MG63 (cell line): ENCODE measurements around the gene DOCK2. TPM values are rescaled to one million over a fixed set of nuclear protein-coding genes. Genes with fewer than 3 reads are reported as not detected.
A peak's percentile ranks its signal among the peaks of the same experiment; 100 is the strongest.

Source experiments
- DNase-seq: peaks from one replicate; pipeline ENCODE4 v3.0.0-alpha.2; 2020
- H3K27me3 ChIP-seq: fragments of 250-450 bp; sonication (Bioruptor Pico); 2 replicates; pipeline ENCODE4 v1.5.1; 2020; ENCODE audit warnings: mild to moderate bottlenecking, moderate library complexity
- H3K36me3 ChIP-seq: fragments of 250-450 bp; sonication (Bioruptor Pico); 2 replicates; pipeline ENCODE4 v1.5.1; 2020; ENCODE audit warnings: mild to moderate bottlenecking, moderate library complexity
- H3K4me3 ChIP-seq: fragments of 250-450 bp; sonication (Bioruptor Pico); 2 replicates; pipeline ENCODE4 v1.5.1; 2020; ENCODE audit warnings: mild to moderate bottlenecking, moderate library complexity
- H3K9me3 ChIP-seq: fragments of 250-450 bp; sonication (Bioruptor Pico); 2 replicates; pipeline ENCODE4 v1.5.1; 2020; ENCODE audit warnings: mild to moderate bottlenecking, moderate library complexity
- total RNA-seq: library from RNA; depleted of rRNA; stranded (reverse); fragments of >200 nt; shearing (Covaris generic); gene quantifications from 2 replicates; pipeline ENCODE4 v1.2.3, GENCODE V29; 2014; ENCODE audit warnings: low replicate concordance

Gene DOCK2
- total RNA-seq, 1 experiment from 2014 or later, result 12.6 TPM

DNA sequence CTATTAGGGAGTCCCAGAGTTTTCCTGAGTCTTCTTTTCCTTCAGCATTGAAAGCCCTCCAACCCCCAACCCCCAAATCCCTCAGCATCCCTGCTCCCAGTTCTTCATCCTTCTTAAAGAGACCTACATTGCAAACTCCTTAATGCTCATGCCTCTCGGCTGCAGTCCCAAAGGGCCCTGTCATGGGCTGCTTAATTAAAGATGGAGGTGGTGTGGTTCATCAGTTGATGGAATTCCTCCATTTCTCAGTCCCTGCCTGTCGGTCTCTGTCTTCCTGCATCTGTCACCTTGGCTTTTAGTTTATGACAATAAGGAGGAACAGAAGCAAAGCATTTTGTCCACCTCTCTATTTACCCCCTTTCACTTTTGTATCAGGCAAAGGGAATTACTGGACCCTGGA, 470.6 kb downstream of the DOCK2 start:
- Histone ChIP-seq H3K4me3 (no peak overlapping the region), H3K27me3 (no peaks in the 10 kb centered on the region), H3K36me3 (no peaks in the 10 kb centered on the region), H3K9me3 (no peaks in the 10 kb centered on the region)
- no peak for DNase-seq

DNA sequence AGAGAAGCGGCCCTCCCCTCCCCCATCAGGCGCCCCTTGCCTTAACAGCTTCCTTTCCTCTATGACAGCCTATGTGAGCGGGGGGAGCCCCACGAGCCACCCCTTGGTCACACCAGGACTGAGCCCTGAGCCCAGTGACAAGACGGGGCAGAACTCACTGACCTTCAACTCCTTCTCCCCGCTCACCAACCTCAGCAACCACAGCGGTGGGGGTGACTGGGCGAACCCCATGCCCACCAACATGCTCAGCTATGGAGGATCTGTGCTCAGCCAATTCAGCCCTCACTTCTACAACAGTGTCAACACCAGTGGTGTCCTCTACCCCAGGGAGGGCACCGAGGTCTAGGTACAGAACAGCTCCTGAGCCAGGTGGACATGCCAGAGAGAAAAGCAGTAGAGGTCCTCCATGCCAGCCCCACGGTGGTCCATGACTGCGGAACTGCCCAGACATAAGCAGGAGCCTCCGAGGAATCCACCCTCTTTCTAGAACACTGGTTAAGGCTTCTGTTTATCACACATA, 471.3 kb downstream of the DOCK2 start:
- Histone ChIP-seq H3K36me3 (no peaks in the 10 kb centered on the region), H3K4me3 (no peak overlapping the region), H3K27me3 (no peaks in the 10 kb centered on the region), H3K9me3 (no peaks in the 10 kb centered on the region)
- no peak for DNase-seq

DNA sequence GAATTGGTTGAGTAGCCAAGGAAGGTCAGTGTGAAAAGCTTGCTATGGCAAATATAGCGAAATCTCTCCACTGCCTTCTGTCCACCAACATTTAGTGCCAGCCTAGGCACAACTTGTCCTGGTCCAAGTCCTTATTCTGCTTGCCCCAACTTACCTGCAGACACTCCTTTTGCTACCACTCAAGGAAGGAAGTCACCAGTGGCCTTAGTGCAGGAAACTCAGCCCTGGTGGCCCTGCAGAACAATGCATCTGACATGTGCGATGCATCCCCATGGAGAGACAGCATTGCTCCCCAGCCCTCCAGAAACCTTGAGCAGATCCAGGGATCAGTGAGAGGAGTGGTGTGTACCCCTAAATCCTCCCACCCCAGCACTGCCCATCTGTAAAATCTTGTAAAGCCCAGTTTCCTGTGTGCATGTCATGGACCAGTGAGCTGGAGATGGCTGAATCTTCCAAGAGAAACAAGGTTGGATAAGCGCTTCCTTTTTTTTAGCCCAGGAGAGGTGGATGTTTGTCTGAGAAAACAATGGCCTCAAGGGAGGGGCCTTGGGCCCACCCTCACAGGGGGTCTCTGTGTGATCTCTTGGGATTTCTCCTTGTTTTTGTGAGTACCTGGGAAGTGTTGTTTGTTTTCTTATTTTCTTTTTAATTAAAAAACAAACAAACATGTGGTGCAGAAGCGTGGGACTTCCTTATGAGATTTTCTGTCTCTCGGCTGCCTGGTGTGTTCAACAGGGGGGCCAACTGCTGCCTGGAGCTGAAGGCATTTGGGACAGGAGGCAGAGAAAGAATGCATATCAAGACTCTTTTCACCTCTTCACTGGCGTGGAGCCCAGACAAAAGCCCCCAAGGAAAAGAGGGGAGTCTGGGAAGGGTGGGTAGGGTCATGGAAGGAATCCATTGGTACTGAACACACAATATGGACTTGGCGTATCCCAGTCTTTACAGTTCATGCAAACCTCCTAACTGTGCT, 472.3 kb downstream of the DOCK2 start:
- no peak for DNase-seq
- no peaks in the 10 kb centered on the region for H3K36me3 ChIP-seq
- no peaks in the 10 kb centered on the region for H3K27me3 ChIP-seq
- H3K4me3 ChIP-seq, result no peak overlapping the region
- H3K9me3 ChIP-seq, result no peaks in the 10 kb centered on the region

DNA sequence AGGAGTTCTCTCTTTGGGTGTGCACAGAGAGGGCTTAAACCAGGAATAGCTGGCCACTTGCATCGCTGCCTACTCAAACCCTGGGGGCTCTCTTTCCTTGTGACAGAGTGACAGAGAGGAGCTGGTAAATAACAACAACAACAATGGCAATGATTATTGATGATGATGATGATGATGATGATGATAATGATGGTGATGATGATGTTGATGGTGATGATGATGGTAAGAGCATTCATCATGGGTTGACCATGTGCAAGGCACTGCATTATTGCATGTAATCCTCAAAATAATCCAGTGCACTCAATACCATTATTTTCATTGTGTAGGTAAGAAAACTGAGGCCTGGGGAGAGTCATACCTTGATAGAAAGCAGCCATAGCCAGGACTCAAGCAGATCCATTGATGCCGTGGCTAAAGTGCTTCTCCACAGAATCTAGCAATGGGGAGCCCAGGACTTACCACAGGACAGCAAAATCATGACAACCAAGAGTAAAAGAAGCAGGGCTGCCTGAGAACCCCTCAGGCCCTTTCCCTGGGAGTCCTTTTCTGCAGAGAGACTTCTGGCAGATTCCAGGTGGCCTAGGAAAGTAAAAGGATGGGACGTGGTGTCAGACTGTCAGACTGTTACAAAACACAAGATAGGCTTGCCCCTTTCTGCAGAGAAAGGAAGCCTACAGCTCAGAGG, 473.5 kb downstream of the DOCK2 start:
- H3K27me3 ChIP-seq, result no peaks in the 10 kb centered on the region
- no peaks in the 10 kb centered on the region for H3K36me3 ChIP-seq
- no peaks in the 10 kb centered on the region for H3K9me3 ChIP-seq
- H3K4me3 ChIP-seq, result no peak overlapping the region
- no peak for DNase-seq

DNA sequence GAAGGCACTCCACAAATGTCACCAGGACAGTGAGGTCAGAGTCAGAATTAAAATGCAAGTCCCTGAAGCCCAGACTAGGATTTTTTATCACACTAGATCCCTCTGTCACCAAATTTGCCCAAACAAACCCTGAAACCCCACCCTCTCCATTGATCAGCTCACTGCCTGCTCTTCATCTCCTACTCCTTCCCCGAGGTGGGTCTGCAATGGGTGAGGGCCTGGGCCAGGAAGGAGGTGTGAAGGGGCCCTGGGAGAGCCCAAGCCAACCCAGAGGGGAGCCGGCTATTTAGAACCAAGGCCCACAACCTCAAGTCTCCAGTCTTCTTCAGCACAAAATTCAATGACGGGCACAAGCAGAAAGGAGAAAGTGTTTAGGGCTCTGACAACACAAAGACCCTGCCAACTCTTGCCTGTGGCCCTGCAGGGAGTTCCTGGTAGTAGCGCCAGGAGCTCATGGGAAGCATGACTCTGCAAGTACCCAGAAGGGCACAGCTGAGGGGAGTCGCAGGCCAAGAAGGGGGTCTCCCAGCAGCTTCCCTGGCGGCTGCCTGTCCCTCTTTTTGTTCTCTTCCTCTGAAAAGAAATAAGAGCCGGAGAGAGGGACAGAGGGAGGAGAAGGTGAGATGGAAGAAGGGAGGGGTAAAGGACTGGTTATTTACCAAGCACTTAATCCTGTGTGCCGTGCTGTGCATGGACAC, 474.2 kb downstream of the DOCK2 start:
- Histone ChIP-seq H3K9me3 (no peaks in the 10 kb centered on the region; the same call in 1 of the 2 replicates), H3K27me3 (no peaks in the 10 kb centered on the region), H3K36me3 (no peaks in the 10 kb centered on the region), H3K4me3 (no peak overlapping the region)
- peak; percentile 26 for DNase-seq

DNA sequence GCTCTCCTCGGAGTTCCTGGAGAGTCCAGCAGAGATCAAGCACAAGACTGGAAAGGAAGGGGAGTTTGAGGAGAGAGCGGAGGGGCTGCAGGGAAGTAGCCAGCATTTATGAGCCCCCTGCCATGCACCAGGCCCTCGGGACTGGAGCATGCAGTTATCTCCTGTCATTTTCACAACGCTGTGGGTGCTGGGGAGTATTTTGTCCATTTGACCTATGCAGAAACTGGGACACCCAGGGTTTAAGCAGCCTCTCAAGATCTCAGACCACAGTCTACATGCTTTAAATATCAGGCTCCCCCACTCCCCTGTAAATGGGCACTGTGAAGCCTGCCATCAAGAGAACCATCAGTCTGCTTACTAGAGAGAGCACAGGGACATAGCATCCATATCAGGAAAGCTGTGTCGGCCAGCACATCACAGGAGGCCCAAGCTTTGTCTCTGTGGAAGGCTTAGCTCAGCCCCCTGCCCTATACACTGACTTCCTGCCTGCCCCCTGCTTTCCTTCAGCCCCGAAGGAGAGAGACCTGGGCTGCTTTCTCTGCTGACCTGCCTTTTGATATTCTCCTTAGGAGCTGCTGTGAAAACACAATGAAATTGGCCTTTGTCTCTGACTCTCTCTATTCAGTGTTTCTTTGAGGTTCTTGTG, 475.9 kb downstream of the DOCK2 start:
- no peak for DNase-seq
- Histone ChIP-seq H3K4me3 (no peak overlapping the region), H3K9me3 (no peaks in the 10 kb centered on the region; the same call in 1 of the 2 replicates)

DNA sequence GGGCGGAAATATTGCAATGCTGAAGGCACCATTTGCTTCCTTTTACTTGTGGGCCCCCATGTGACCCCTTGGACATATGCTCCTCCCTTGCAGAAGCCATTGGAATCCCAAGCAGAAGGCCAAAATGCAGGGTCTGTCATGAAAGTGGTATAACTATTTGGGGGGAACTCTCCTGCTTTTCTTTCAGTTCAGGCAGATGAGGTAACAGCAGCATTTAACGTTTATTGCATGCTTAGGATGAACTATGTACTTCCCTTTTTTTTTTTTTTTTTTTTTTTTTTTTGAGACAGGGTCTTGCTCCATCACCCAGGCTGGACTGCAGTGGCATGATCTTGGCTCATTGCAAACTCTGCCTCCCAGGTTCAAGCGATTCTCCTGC, 476.4 kb downstream of the DOCK2 start:
- DNase-seq, result no peak

More for the DNA sequence above, 475.9 kb downstream of the DOCK2 start:
- no peaks in the 10 kb centered on the region for H3K27me3 ChIP-seq
- H3K36me3 ChIP-seq, result no peaks in the 10 kb centered on the region

DNA sequence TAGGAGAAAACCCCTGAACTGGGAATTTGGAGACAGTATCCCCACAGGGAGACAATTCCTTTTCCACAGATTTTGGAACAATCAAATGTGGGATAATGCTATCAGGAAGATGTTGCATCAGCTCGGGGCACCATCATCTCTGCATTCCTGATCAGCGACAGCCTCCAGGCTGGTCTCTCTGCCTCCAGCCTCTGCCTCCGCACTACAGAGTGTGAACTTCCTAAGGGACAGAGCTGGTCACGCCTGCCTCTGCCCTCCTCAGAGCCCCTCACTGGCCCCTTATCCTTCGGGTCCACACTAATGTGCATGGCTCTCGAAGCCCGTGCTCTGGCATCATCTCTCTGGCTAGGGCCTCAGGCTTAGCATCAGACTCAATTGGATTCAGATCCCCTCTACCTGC, 477.2 kb downstream of the DOCK2 start:
- no peak for DNase-seq
- Histone ChIP-seq H3K27me3 (no peaks in the 10 kb centered on the region), H3K9me3 (no peaks in the 10 kb centered on the region; the same call in 1 of the 2 replicates), H3K36me3 (no peaks in the 10 kb centered on the region), H3K4me3 (no peak overlapping the region)

More for the DNA sequence above, 476.4 kb downstream of the DOCK2 start:
- Histone ChIP-seq H3K27me3 (no peaks in the 10 kb centered on the region), H3K36me3 (no peaks in the 10 kb centered on the region), H3K4me3 (no peak overlapping the region), H3K9me3 (no peaks in the 10 kb centered on the region; the same call in 1 of the 2 replicates)

DNA sequence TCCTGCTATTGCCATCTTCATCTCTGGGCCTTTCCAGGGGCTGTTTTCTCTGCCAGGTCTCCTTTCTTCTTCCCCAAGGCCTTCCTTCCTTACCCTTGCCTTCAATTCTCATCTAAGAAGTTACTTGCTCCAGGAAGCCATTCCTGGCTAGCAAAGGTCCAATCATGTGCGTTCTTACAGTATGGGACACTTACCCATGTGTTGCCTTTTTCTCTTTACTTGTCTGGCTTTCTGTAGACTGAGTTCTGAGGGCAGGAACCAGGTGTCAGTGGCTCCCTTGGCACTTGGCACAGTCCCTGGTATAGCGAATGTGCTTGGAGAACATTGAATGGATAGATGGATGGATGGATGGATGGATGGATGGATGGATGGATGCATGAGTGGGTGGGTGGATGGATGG, 478.9 kb downstream of the DOCK2 start:
- no peaks in the 10 kb centered on the region for H3K36me3 ChIP-seq
- no peaks in the 10 kb centered on the region for H3K27me3 ChIP-seq
- no peak for DNase-seq
- H3K4me3 ChIP-seq, result no peak overlapping the region
- H3K9me3 ChIP-seq, result no peaks in the 10 kb centered on the region; the same call in 1 of the 2 replicates

DNA sequence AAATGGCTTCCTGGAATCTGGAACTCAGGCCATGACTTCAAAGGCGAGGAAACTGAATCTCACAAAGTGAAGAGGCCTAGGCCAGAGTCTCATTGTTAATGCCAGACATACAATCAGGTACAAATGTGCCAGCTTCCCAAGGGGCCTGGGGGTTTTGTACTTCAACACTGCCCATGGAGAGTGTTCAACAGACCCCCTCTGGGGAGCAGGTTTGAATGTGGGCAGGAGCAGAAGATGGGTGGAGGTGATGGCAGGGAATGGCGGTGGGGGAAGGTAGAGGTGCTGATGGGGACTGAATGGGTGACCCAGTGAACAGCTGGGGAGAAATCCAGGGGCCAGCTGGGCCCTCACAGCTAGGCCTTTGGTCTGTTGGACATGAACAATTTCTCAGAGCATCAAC, 480.7 kb downstream of the DOCK2 start:
- no peak for DNase-seq
- no peak overlapping the region for H3K4me3 ChIP-seq
- no peaks in the 10 kb centered on the region for H3K27me3 ChIP-seq
- no peaks in the 10 kb centered on the region; the same call in 1 of the 2 replicates for H3K9me3 ChIP-seq
- no peaks in the 10 kb centered on the region for H3K36me3 ChIP-seq

DNA sequence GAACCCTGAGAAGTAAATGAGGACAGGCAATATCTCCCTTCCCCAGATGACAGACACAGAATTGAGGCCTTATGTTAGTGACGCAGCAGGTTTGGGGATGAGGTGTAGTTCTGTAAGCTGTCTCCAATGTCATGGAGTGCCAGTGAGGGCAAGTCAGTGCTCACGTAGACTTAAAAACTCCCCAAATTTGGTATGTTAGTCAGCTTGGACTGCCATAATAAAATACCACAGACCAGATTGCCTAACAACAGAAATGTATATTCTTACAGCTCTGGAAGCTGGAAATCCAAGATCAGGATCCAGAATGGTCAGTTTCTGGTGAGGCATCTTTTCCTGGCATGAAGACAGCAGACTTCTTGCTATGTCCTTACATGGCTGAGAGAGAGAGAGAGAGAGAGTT, 483.5 kb downstream of the DOCK2 start:
- Histone ChIP-seq H3K4me3 (no peak overlapping the region), H3K27me3 (no peaks in the 10 kb centered on the region), H3K9me3 (peaks cover 5% of the 10 kb centered on the region), H3K36me3 (no peaks in the 10 kb centered on the region)
- DNase-seq, result peak; percentile 87

DNA sequence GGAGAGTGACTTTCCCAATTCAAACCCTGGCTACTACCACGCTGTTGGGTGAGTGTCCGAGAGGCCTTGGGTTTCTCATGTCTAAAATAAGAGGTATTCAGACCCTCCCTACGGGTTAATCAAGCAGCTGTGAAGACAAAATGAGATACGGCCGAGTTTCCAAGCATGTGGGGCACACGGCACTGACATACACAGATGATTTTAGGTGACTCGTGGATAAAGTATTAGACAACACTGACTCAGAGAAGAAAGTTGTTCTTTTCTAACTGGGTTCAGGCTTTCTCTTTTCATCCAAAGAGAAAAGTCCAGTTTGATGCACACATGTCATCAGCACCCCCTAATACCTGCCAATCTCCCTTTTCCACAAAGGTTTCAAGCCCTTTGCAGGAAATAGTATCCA, 484.2 kb downstream of the DOCK2 start:
- no peaks in the 10 kb centered on the region for H3K36me3 ChIP-seq
- no peaks in the 10 kb centered on the region for H3K27me3 ChIP-seq
- H3K4me3 ChIP-seq, result no peak overlapping the region
- peak; percentile 43 for DNase-seq
- H3K9me3 ChIP-seq, result peaks cover 11% of the 10 kb centered on the region

DNA sequence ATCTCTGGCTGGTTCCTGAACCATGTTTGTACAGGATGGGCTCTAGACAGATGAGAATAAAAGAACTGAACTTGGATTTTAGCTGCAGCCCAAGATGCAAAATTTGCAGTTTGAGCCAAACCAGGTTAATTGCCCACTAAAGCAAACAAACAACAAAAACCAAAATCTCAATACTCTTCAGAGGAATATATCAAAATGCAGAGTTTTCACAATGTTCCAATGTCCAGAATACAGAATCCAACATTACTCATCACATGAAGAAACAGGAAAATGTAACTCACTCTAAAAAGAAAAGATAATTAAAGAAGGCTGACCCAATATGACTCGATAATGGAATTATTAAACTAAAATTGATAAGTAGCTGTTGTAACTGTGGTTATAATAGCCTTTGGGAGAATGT, 489.0 kb downstream of the DOCK2 start:
- Histone ChIP-seq H3K9me3 (peaks cover 28% of the 10 kb centered on the region), H3K27me3 (no peaks in the 10 kb centered on the region), H3K36me3 (no peaks in the 10 kb centered on the region), H3K4me3 (no peak overlapping the region)
- DNase-seq, result no peak

DNA sequence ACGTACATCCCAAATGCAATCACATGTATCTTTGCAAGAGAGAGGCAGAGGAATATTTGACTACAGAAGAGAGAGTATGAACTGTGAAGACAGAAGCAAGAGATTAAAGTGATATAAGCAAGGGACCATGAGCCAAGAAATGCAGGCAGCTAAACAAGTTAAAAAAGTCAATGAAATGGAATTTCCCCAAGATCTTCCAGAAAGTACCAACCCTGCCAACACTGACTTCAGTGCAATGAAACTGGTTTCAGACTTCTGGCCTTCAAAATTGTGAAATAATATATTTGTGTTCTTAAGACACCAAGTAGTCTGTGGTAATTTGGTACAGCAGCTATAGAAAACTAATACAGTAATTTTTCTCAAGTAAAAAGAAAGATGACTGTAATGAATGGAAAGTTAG, 489.6 kb downstream of the DOCK2 start:
- DNase-seq, result no peak
- Histone ChIP-seq H3K4me3 (no peak overlapping the region), H3K27me3 (no peaks in the 10 kb centered on the region), H3K9me3 (peaks cover 28% of the 10 kb centered on the region), H3K36me3 (no peaks in the 10 kb centered on the region)

DNA sequence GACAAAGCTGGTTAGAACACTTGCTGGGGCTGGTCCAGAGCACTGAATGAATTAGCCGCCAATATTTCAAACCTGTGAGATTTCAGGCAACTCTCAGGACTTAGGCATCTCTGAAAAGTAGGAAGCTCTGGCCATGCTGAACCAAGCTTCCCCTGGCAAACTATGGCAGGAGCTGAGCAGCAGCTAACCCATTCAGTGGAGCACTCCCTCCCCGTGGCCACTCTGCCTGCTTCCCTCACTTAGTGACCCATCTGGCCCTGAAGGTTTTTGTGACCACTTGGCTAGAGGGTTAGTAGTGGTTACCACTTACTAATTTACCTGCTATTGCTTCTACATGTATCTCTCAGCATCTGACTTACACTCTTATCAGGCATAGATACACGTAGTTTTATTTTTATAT, 494.2 kb downstream of the DOCK2 start:
- Histone ChIP-seq H3K27me3 (no peaks in the 10 kb centered on the region), H3K4me3 (no peak overlapping the region), H3K9me3 (peaks cover 18% of the 10 kb centered on the region), H3K36me3 (no peaks in the 10 kb centered on the region)
- DNase-seq, result no peak

DNA sequence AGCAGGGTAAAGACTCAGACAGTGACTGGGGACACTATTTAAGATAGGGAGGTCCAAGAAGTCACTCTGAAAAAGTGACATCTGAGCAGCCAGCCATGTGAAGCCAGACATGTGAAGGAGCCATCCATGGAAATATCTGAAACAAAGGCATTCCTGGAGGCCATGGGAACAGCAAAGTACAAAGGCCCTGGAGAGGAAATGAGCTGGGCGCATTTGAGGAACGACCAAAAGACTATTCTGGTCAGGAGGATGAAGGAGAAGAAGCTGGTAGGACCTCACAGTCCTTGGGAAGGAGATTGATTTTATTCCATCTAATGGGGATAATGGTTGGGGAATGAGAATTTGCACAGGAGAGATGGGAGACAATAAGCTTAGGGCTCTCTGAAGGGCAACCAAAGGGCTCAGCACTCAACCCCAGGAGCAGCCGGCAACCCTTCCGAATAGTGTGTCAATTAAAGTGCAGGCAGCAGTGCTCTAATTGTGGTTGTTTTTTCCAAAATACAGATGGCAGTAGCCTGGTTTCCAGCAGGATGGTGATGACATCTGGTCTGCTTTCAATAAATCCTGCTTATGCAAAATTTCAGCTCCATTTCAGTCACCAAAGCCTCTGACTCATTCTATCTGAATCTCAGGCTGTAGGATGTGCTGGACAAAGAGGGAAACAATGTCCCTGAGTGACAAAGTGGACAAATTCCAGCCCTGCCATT, 495.3 kb downstream of the DOCK2 start:
- peak; percentile 18 for DNase-seq
- no peaks in the 10 kb centered on the region for H3K36me3 ChIP-seq
- H3K27me3 ChIP-seq, result no peaks in the 10 kb centered on the region
- peaks cover 12% of the 10 kb centered on the region for H3K9me3 ChIP-seq
- H3K4me3 ChIP-seq, result no peak overlapping the region
